WTC11 (cell line): ENCODE data around the gene RBM45. TPM values are rescaled to one million over a fixed set of nuclear protein-coding genes. Genes with fewer than 3 reads are reported as not detected.
A peak's percentile ranks its signal among the peaks of the same experiment; 100 is the strongest.

Experiments
- ATAC-seq: fragments of 200-7000 bp; cut with Tn5 transposase; 2 replicates; pipeline ENCODE4 v1.10.0; 2021; ENCODE audit warnings: mild to moderate bottlenecking, moderate library complexity
- CTCF ChIA-PET: fragments of 300-600 bp; sonication (Branson Sonifier 250); formaldehyde crosslinking; loops from one replicate; lab custom pipeline; 2021; ENCODE audit warnings: antibody characterized with exemption; lab: Charles Lee
- POLR2A ChIA-PET: fragments of 350-600 bp; sonication (Branson Sonifier 250); formaldehyde crosslinking; loops from one replicate; lab custom pipeline; 2021; ENCODE audit warnings: antibody characterized with exemption; lab: Charles Lee
- DNase-seq: peaks from one replicate; pipeline ENCODE4 v3.0.0; 2021; ENCODE audit warnings: low spot score
- H3K27ac Mint-ChIP-seq: 2 replicates; pipeline ENCODE4 v1.8.0; 2021; ENCODE audit warnings: mixed read lengths
- H3K27me3 Mint-ChIP-seq: 2 replicates; pipeline ENCODE4 v1.8.0; 2021; ENCODE audit warnings: low read depth, mild to moderate bottlenecking, moderate library complexity, mixed read lengths
- H3K36me3 Mint-ChIP-seq: 2 replicates; pipeline ENCODE4 v1.8.0; 2021; ENCODE audit warnings: mixed read lengths
- H3K4me1 Mint-ChIP-seq: 2 replicates; pipeline ENCODE4 v1.8.0; 2022; ENCODE audit warnings: mixed read lengths
- H3K4me3 Mint-ChIP-seq: 2 replicates; pipeline ENCODE4 v1.8.0; 2021; ENCODE audit warnings: mild to moderate bottlenecking, moderate library complexity, mixed read lengths
- H3K9me3 Mint-ChIP-seq: 2 replicates; pipeline ENCODE4 v1.8.0; 2021; ENCODE audit warnings: mixed read lengths
- ATF6 ChIP-seq: sonication (generic); formaldehyde crosslinking; IDR thresholded peaks from 2 replicates; pipeline ENCODE4 v1.8.1; 2023; ENCODE audit warnings: mild to moderate bottlenecking, missing genetic modification reagents
- CBFB ChIP-seq: sonication (generic); formaldehyde crosslinking; IDR thresholded peaks from 2 replicates; pipeline ENCODE4 v1.8.1; 2022; ENCODE audit warnings: mild to moderate bottlenecking, low read depth, missing genetic modification reagents
- E2F4 ChIP-seq: sonication (generic); formaldehyde crosslinking; IDR thresholded peaks from 2 replicates; pipeline ENCODE4 v1.8.1; 2022; ENCODE audit warnings: low read depth, mild to moderate bottlenecking, moderate library complexity, missing genetic modification reagents, borderline replicate concordance
- ELF4 ChIP-seq: sonication (generic); formaldehyde crosslinking; IDR thresholded peaks from 2 replicates; pipeline ENCODE4 v1.8.1; 2022; ENCODE audit warnings: low read depth, mild to moderate bottlenecking, moderate library complexity, missing genetic modification reagents
- ERG ChIP-seq: fragments of 250-450 bp; sonication (Bioruptor Pico); IDR thresholded peaks from 2 replicates; pipeline ENCODE4 v1.8.0; 2021; ENCODE audit warnings: mild to moderate bottlenecking
- FOXJ3 ChIP-seq: sonication (generic); formaldehyde crosslinking; IDR thresholded peaks from 2 replicates; pipeline ENCODE4 v1.9.0; 2021; ENCODE audit warnings: missing genetic modification reagents, mild to moderate bottlenecking, borderline replicate concordance
- FOXK1 ChIP-seq: sonication (generic); formaldehyde crosslinking; IDR thresholded peaks from 2 replicates; pipeline ENCODE4 v1.8.0; 2022; ENCODE audit warnings: mild to moderate bottlenecking, moderate library complexity, missing genetic modification reagents
- HMGA2 ChIP-seq: fragments of 250-450 bp; sonication (Bioruptor Pico); IDR thresholded peaks from 2 replicates; pipeline ENCODE4 v1.4.0; 2021; ENCODE audit warnings: mild to moderate bottlenecking, moderate library complexity
- HMGXB4 ChIP-seq: sonication (generic); formaldehyde crosslinking; IDR thresholded peaks from 2 replicates; pipeline ENCODE4 v1.8.1; 2023; ENCODE audit warnings: mild to moderate bottlenecking, moderate library complexity, missing genetic modification reagents
- JUN ChIP-seq: sonication (generic); formaldehyde crosslinking; IDR thresholded peaks from 2 replicates; pipeline ENCODE4 v1.8.0; 2023; ENCODE audit warnings: mild to moderate bottlenecking, missing genetic modification reagents
- STAT6 ChIP-seq: sonication (generic); formaldehyde crosslinking; conservative IDR thresholded peaks from 2 replicates; pipeline ENCODE4 v1.8.1; 2023; ENCODE audit warnings: mild to moderate bottlenecking, low read depth, missing genetic modification reagents, moderate library complexity
- TP53 ChIP-seq: sonication (generic); formaldehyde crosslinking; IDR thresholded peaks from 2 replicates; pipeline ENCODE4 v1.8.1; 2023; ENCODE audit warnings: mild to moderate bottlenecking, missing genetic modification reagents
- ZNF219 ChIP-seq: sonication (generic); formaldehyde crosslinking; IDR thresholded peaks from 2 replicates; pipeline ENCODE4 v1.8.0; 2023; ENCODE audit warnings: missing genetic modification reagents, mild to moderate bottlenecking, borderline replicate concordance
- ZNF232 ChIP-seq: sonication (generic); formaldehyde crosslinking; IDR thresholded peaks from 2 replicates; pipeline ENCODE4 v1.8.0; 2022; ENCODE audit warnings: mild to moderate bottlenecking, missing genetic modification reagents
- ZNF263 ChIP-seq: sonication (generic); formaldehyde crosslinking; IDR thresholded peaks from 2 replicates; pipeline ENCODE4 v1.8.1; 2022; ENCODE audit warnings: low read depth, mild to moderate bottlenecking, moderate library complexity, missing genetic modification reagents
- ZNF396 ChIP-seq: fragments of 250-450 bp; sonication (Bioruptor Pico); IDR thresholded peaks from 2 replicates; pipeline ENCODE4 v1.8.0; 2021; ENCODE audit warnings: mild to moderate bottlenecking, moderate library complexity, borderline replicate concordance
- ZNF532 ChIP-seq: fragments of 250-450 bp; sonication (Bioruptor Pico); IDR thresholded peaks from 2 replicates; pipeline ENCODE4 v1.9.0; 2021; ENCODE audit warnings: mild to moderate bottlenecking, borderline replicate concordance
- ZNF671 ChIP-seq: fragments of 250-450 bp; sonication (Bioruptor Pico); IDR thresholded peaks from 2 replicates; pipeline ENCODE4 v1.8.0; 2021; ENCODE audit warnings: mild to moderate bottlenecking
- total RNA-seq: library from RNA; stranded (reverse); gene quantifications from 3 replicates; pipeline ENCODE4 v1.2.3, GENCODE V29; 2021

Gene RBM45
- total RNA-seq, 1 experiment from 2014 or later = 9.2 TPM

- TF ChIP-seq ZNF532 (CRISPR knock-in tag) (no peak), HMGA2 (no peak), FOXJ3 (no peak), ZNF396 (no peak), E2F4 (CRISPR knock-in tag) (no peak), JUN (CRISPR knock-in tag) (no peak), CBFB (CRISPR knock-in tag) (no peak)
- TF ChIP-seq, all 79 proteins: peak for 0
These were observed 494 bp upstream of the RBM45 start (continued) for GRCh38 chr2:178111743-178112142.

- no peak for ATAC-seq
- no peaks in the 10 kb centered on the region for H3K36me3 Mint-ChIP-seq
- no peaks in the 10 kb centered on the region for H3K27me3 Mint-ChIP-seq
- ChIA-PET POLR2A (no interaction called here), CTCF (interaction anchor here (3.5 kb wide), 1 partner anchor 16 kb away, joined by 47 read pairs; no protein-coding TSS in a partner anchor)
- no peak for DNase-seq
- H3K4me3 Mint-ChIP-seq = peak overlapping the region; percentile 33; the same call in 1 of the 2 replicates
- H3K27ac Mint-ChIP-seq = no peak overlapping the region
- no peaks in the 10 kb centered on the region for H3K9me3 Mint-ChIP-seq
- H3K4me1 Mint-ChIP-seq = peaks cover 8% of the 10 kb centered on the region; the same call in 1 of the 2 replicates
- TF ChIP-seq ATF6 = no peak
These were observed 2.2 kb downstream of the RBM45 start for GRCh38 chr2:178114462-178114861.

- ChIA-PET CTCF (no interaction called here), POLR2A (no interaction called here)
- no peaks in the 10 kb centered on the region for H3K9me3 Mint-ChIP-seq
- no peak for DNase-seq
- H3K4me1 Mint-ChIP-seq = peaks cover 8% of the 10 kb centered on the region; the same call in 1 of the 2 replicates
- no peak overlapping the region for H3K27ac Mint-ChIP-seq
- no peaks in the 10 kb centered on the region for H3K27me3 Mint-ChIP-seq
- no peaks in the 10 kb centered on the region for H3K36me3 Mint-ChIP-seq
- no peak overlapping the region for H3K4me3 Mint-ChIP-seq
- ATAC-seq = no peak
- TF ChIP-seq ZNF232 (CRISPR knock-in tag) = no peak
- no peak for TF ChIP-seq ELF4 (CRISPR knock-in tag)
- no peak for TF ChIP-seq ERG (CRISPR knock-in tag)
- TF ChIP-seq FOXK1 (CRISPR knock-in tag) = no peak
- no peak for TF ChIP-seq ZNF671
- no peak for TF ChIP-seq STAT6 (CRISPR knock-in tag)
- no peak for TF ChIP-seq ZNF219 (CRISPR knock-in tag)
- no peak for TF ChIP-seq HMGXB4
- TF ChIP-seq TP53 (CRISPR knock-in tag) = no peak
- TF ChIP-seq ZNF263 (CRISPR knock-in tag) = no peak
These were observed 3.0 kb downstream of the RBM45 start for GRCh38 chr2:178115271-178115670.
